TTC549 (cell line): ENCODE results near the gene PCDHA1.
"Not testable (repeated sequence)": the region's sequence is repeated elsewhere in the genome, so short reads cannot be mapped to it uniquely, and the experiment has no call there.

Experiments used
- FAIRE-seq: peaks from 2 replicates; lab custom pipeline; 2012; peaks lifted over from hg19 to GRCh38; lab: Jason Lieb, UNC

PCDHA1 gene

DNA sequence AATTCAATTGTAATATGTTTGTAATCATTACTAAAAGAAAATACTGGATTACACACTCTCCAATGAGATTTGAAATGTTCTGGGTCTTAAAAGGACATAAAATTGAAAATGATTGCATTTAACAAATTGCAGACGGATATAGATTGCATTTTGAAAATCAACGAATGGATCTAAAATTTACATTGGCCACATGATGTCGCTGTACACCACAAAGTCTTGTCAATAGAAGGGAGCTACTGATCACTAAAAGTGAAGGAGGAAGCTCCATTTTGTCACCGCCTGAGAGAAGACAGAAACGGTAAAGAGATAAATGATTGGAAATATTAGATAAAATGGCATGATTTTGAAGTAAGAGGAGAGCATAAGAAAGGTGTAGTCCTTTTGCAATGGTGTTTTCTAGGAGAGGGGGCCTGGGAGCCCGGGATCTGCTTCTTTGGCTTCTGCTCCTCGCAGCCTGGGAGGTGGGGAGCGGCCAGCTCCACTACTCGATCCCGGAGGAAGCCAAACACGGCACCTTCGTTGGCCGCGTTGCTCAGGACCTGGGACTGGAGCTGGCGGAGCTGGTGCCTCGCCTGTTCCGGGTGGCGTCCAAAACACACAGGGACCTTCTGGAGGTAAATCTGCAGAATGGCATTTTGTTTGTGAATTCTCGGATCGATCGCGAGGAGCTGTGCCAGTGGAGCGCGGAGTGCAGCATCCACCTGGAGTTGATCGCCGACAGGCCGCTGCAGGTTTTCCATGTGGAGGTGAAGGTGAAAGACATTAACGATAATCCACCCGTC is at the start of gene PCDHA1:
TSS of gene PCDHA1 (plus strand) at position 236 of the 782 bp plus-strand sequence.
- FAIRE-seq: no peak

DNA sequence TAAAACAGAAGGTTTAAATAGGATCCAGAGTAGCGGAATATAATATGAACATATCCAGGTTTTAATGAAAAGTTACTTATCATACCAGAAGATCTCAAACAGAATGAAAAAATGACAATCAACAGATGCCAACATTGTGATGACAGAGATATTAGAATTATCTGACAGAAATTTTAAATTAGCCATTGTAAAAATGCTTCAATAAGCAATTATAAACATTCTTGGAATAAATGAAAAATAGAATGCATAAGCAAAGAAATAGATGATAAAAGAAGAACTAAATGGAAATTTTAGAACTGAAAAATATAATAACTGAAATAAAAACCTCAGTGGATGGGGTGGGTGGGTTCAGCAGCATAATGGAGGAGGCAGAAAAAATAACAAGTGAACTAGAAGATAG is 48.5 kb upstream of the PCDHA1 start:
- FAIRE-seq: no peak

DNA sequence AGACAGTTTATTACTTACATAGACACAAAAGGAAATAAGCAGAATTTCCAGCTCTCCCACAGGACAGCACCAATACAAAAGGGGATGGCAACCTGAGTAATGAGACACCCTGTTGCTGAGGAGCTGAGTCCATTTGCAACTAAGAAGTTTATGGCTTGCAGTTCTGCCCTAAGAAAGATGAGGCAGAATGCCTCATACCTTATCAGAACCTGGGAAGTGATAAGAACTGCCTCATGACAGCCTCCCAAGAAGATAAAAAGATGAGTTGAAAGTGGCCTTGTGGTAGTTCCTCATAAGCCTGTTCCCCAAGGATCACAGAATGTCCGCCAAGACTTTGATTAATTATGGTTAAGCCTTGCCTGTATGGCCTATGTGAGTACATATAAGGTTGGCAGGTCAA is 44.0 kb upstream of the PCDHA1 start:
- FAIRE-seq: no peak

DNA sequence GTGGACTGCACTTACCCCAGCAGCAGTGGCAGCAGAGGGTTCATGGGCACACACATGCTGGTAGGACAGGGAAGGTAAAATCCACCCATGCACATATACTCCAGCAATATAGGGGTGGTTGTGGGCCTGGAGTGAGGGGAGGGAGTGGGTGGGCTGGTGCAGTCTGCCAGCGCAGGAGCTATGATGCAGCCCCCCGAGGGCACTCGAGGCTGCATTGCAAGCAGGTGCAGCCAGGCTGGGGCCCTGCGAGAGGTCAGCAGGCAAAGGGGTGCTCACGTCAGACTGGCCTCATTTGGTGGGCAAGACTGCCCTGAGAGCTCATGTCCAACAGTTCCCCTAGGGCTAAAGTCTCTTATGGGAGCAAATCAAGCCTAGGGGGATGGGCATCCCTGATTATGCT is 32.4 kb upstream of the PCDHA1 start:
- no peak for FAIRE-seq

DNA sequence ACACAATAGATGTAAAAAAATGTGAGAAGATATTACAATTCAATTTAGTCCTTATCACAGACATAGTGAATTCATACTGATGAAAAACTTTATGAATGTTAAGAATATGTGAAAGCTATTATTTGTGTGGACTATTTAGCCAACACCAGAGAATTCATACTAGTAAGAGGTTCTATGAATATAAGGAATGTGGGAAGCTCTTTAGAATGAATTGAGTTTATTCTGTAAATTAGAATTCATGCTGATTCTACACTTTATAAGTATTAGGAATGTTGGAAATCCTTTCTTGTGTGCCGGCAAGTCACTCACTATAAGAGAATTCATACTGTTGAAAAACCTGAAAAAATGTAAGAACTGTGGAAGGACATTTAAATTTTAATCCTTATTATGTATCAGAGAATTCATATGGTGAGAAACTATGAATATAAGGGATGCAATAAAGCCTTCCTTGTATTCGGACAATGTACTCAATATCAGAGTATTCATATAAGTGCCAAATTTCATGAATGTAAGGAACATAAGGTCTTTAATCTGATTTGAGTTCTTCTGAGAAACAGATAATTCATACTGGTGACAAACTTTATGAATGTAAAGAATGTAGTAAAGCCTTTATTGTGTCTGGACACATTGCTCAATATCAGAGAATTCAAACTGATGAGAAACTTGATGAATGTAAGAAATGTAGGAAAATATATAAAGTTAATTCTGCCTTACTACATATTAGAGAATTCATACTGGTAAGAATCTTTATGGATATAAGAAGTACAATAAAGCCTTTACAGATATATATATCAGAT is 21.6 kb upstream of the PCDHA1 start:
- no peak for FAIRE-seq

DNA sequence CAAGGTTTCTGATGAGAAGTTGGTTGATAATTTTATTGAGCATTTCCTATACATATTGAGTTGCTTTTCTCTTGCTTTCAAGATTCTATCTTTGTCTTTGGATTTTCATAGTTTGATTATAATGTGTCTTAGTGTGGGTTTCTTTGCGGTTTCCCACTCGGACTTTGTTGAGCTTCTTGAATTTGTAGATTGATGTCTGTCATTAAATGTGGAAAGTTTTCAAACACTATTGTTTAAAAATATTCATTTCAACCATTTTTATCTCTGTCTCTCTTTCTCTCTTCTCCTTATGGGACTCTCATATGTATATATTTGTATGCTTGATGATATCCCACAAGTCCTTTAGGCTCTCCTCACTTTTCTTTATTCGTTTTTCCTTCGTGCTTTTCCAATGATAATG is 18.5 kb upstream of the PCDHA1 start:
- FAIRE-seq: no peak

DNA sequence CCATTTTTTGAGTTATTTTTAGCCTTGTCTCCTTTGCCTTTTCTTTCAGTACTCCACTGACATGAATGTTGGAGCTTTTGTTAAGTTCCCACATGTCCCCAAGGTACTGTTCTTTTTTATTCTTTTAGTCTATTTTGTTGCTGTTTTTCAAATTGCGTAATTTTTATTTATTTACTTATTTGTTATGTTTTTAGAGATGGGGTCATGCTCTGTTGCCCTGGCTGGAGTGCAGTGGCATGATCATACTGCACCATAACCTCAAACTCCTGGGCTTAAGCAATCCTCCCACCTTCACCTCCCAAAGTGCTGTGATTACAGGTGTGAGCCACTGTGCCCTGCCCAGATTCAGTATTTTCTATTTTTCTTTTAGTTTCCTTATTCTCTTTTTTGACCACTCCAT is 5.4 kb upstream of the PCDHA1 start:
- no peak for FAIRE-seq

DNA sequence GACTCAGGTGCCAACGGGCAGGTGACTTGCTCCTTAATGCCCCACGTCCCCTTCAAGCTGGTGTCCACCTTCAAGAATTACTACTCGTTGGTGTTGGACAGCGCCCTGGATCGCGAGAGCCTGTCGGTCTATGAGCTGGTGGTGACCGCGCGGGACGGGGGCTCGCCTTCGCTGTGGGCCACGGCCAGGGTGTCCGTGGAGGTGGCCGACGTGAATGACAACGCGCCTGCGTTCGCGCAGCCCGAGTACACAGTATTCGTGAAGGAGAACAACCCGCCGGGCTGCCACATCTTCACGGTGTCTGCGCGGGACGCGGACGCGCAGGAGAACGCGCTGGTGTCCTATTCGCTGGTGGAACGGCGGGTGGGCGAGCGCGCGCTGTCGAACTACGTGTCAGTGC is 1.5 kb downstream of the PCDHA1 start:
- not testable (repeated sequence) for FAIRE-seq

DNA sequence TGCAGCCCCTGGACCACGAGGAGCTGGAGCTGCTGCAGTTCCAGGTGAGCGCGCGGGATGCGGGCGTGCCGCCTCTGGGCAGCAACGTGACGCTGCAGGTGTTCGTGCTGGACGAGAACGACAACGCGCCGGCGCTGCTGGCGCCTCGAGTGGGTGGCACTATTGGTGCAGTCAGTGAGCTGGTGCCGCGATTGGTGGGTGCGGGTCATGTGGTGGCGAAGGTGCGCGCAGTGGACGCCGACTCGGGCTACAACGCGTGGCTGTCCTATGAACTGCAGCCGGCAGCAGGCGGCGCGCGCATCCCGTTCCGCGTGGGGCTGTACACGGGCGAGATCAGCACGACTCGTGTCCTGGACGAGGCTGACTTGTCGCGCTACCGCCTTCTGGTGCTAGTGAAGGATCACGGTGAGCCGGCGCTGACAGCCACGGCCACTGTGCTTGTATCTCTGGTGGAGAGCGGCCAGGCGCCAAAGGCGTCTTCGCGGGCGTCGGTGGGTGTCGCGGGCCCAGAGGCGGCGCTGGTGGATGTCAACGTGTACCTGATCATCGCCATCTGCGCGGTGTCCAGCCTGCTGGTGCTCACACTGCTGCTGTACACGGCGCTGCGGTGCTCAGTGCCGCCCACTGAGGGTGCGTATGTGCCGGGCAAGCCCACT is 2.0 kb downstream of the PCDHA1 start:
- not testable (repeated sequence) for FAIRE-seq

DNA sequence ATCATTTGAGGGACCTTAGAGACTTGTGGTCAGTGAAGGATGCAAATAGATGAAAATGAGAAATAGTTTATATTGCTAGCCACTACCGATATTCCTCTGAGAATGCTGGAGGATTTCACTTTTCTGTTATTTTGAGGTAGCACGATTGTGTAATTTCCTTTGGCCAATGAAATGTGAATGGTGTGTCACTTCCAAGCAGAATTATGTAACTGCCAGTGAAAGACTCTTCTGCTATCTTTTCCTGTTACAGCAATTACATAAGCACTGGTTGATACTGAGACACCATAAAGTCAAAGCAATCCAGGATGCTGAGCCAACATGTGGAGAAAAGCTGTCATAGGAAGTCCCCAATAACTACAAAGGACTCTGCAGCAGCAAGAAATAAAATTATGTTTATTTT is 5.1 kb downstream of the PCDHA1 start:
- no peak for FAIRE-seq

DNA sequence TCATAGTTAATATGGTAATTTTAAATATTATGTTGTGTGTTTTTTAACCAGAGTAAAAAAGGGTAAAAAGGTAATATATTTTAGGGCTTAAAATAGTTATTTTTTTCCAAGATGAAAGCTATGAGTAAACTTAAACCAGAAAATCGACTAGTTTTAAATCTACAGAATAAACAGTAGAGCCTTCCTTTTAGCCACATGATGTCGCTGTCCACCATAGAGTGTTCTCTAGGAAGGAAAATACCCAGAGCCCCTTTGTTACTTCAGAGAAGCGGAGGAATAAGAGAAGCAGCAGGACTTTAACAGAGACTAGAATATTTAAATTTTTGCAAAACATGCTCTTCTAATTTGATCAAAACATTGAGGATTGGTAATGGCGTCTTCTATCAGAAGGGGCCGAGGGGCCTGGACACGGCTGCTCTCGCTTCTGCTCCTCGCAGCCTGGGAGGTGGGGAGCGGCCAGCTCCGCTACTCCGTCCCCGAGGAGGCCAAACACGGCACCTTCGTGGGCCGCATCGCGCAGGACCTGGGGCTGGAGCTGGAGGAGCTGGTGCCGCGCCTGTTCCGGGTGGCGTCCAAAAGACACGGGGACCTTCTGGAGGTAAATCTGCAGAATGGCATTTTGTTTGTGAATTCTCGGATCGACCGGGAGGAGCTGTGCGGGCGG is 8.8 kb downstream of the PCDHA1 start, which contains the start of gene PCDHA2:
TSS of gene PCDHA2 (plus strand) at position 258 of the 664 bp plus-strand sequence.
- FAIRE-seq: peak; percentile 87

DNA sequence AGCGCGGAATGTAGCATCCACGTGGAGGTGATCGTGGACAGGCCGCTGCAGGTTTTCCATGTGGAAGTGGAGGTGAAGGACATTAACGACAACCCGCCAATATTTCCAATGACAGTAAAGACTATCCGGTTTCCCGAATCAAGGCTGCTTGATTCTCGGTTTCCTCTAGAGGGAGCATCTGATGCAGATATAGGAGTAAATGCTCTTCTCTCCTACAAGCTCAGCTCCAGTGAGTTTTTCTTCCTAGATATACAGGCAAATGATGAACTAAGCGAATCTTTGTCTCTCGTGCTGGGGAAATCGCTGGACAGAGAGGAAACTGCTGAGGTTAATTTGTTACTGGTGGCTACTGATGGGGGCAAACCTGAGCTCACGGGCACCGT is 9.3 kb downstream of the PCDHA1 start:
- FAIRE-seq: peak; percentile 19

DNA sequence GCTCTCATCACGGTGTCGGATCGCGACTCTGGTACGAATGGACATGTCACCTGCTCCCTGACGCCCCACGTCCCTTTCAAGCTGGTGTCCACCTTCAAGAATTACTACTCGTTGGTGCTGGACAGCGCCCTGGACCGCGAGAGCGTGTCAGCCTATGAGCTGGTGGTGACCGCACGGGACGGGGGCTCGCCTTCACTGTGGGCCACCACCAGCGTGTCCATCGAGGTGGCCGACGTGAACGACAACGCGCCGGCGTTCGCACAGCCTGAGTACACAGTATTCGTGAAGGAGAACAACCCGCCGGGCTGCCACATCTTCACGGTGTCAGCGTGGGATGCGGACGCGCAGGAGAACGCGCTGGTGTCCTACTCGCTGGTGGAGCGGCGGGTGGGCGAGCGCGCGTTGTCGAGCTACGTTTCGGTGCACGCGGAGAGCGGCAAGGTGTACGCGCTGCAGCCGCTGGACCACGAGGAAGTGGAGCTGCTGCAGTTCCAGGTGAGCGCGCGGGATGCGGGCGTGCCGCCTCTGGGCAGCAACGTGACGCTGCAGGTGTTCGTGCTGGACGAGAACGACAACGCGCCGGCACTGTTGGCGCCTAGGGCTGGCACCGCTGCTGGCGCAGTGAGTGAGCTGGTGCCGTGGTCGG is 10.3 kb downstream of the PCDHA1 start:
- FAIRE-seq: not testable (repeated sequence)

DNA sequence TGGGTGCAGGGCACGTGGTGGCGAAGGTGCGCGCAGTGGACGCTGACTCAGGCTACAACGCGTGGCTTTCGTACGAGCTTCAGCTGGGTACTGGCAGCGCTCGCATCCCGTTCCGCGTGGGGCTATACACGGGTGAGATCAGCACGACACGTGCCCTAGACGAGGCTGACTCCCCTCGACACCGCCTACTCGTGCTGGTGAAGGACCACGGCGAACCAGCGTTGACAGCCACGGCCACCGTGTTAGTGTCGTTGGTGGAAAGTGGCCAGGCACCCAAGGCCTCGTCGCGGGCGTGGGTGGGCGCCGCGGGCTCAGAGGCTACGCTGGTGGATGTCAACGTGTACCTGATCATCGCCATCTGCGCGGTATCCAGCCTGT is 10.8 kb downstream of the PCDHA1 start:
- FAIRE-seq: no peak

DNA sequence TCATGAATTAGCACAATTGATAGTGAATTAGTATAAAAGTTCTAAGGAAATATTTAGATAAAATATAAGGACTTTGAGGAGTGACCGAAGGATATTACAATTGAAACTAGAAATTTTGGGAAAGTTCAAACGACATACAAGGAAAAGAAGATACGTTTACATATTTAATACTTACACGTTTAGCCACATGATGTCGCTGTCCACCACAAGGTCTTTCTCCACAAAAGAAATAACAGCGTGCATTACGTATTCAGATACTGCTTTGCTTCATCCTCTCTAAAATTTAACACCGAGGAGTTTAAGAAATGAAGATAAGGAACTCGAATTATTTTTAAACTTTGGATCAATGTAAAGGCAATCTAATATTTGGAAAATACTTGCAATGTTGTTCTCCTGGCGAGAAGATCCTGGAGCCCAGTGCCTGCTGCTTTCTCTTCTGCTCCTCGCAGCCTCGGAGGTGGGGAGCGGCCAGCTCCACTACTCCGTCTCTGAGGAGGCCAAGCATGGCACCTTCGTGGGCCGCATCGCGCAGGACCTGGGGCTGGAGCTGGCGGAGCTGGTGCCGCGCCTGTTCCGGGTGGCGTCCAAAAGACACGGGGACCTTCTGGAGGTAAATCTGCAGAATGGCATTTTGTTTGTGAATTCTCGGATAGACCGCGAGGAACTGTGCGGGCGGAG is 15.0 kb downstream of the PCDHA1 start, which contains the start of gene PCDHA3:
TSS of gene PCDHA3 (plus strand) at position 242 of the 678 bp plus-strand sequence.
- FAIRE-seq: peak; percentile 9

DNA sequence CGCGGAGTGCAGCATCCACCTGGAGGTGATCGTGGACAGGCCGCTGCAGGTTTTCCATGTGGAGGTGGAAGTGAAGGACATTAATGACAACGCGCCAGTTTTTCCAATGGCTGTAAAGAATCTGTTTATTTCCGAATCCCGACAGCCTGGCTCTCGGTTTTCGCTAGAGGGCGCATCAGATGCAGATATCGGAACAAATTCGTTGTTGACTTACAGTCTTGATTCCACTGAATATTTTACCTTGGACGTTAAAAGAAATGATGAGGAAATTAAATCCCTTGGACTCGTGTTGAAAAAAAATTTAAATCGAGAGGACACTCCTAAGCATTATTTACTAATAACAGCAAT is 15.5 kb downstream of the PCDHA1 start:
- FAIRE-seq: no peak

DNA sequence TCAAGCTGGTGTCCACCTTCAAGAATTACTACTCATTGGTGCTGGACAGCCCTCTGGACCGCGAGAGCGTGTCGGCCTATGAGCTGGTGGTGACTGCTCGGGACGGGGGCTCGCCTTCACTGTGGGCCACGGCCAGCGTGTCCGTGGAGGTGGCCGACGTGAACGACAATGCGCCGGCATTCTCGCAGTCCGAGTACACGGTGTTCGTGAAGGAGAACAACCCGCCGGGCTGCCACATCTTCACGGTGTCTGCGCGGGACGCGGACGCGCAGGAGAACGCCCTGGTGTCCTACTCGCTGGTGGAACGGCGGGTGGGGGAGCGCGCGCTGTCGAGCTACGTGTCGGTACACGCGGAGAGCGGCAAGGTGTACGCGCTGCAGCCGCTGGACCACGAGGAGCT is 16.4 kb downstream of the PCDHA1 start:
- not testable (repeated sequence) for FAIRE-seq

DNA sequence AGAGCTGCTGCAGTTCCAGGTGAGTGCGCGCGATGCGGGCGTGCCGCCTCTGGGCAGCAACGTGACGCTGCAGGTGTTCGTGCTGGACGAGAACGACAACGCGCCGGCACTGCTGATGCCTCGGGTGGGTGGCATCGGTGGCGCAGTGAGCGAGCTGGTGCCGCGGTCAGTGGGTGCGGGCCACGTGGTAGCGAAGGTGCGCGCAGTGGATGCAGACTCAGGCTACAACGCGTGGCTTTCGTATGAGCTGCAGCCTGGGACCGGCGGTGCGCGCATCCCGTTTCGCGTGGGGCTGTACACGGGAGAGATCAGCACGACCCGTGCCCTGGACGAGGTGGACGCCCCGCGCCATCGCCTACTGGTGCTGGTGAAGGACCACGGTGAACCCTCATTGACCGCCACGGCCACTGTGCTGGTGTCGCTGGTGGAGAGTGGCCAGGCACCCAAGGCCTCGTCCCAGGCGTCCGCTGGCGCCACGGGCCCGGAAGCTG is 16.9 kb downstream of the PCDHA1 start:
- FAIRE-seq: no peak

DNA sequence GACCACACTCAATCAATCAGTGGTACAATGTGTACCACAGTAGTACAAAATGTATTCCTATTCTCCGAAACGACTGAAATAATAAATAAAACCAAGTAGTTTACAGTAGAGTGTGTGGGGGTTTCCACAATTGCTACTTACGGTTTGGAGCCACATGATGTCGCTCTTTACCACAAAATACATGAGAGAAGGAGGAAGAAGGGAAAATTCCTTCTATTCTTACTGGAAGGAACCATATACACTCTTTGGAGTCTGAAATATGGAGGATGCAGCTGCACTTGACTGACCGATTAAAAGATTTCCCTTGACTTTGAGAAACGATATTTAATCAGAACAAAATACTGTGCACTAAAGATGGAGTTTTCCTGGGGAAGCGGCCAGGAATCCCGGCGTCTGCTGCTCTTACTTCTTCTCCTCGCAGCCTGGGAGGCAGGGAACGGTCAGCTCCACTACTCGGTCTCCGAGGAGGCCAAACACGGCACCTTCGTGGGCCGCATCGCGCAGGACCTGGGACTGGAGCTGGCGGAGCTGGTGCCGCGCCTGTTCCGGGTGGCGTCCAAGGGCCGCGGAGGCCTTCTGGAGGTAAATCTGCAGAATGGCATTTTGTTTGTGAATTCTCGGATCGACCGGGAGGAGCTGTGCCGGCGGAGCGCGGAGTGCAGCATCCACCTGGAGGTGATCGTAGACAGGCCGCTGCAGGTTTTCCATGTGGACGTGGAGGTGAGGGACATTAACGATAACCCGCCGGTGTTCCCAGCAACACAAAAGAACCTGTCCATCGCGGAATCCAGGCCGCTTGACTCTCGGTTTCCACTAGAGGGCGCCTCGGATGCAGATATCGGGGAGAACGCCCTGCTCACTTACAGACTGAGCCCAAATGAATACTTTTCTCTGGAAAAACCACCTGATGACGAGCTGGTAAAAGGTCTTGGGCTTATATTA is 21.2 kb downstream of the PCDHA1 start, which contains the start of gene PCDHA4:
TSS of gene PCDHA4 (plus strand) at position 235 of the 942 bp plus-strand sequence.
- FAIRE-seq: no peak
